Muscle layer of duodenum (tissue), 2 donors: ENCODE results near the gene NUDT3.
"Not testable (repeated sequence)": the region's sequence is repeated elsewhere in the genome, so short reads cannot be mapped to it uniquely, and the experiment has no call there.

ENCODE experiments used
- H3K27ac ChIP-seq: one replicate; pipeline ENCODE4 v1.7.0; 2013; ENCODE audit warnings: mild to moderate bottlenecking, low read length
- H3K27me3 ChIP-seq: one replicate; pipeline ENCODE4 v1.7.0; 2013; ENCODE audit warnings: low read depth, mild to moderate bottlenecking, control low read depth, low read length
- H3K36me3 ChIP-seq, 2 donors: one replicate each; pipeline ENCODE4 v1.7.0; 2013; ENCODE audit warnings: low read length in 2 of 2, control low read depth in 1 of 2, mild to moderate bottlenecking in 1 of 2; ENCODE audit not compliant: insufficient read depth in 2 of 2, control insufficient read depth in 1 of 2
- H3K4me1 ChIP-seq, 2 donors: one replicate each; pipeline ENCODE4 v1.7.0; 2013; ENCODE audit warnings: low read length in 2 of 2, mild to moderate bottlenecking in 2 of 2, control low read depth in 1 of 2, moderate library complexity in 1 of 2; ENCODE audit not compliant: insufficient read depth in 2 of 2, control insufficient read depth in 1 of 2
- H3K4me3 ChIP-seq, 2 donors: one replicate each; pipeline ENCODE4 v1.7.0; 2013; ENCODE audit warnings: low read length in 2 of 2, low read depth in 1 of 2, mild to moderate bottlenecking in 1 of 2
- H3K9me3 ChIP-seq, 2 donors: one replicate each; pipeline ENCODE4 v1.7.0; 2013; ENCODE audit warnings: low read length in 2 of 2, control low read depth in 1 of 2, mild to moderate bottlenecking in 1 of 2; ENCODE audit not compliant: control insufficient read depth in 1 of 2
- donor health status: healthy.

Gene NUDT3

GRCh38 chr6:34381081-34381480, 11.4 kb downstream of the NUDT3 start:
- Histone ChIP-seq H3K27ac (no peak overlapping the region), H3K9me3 (no peaks in the 10 kb centered on the region), H3K27me3 (no peaks in the 10 kb centered on the region), H3K4me3 (no peak overlapping the region), H3K4me1 (peaks cover 0 to 25% of the 10 kb centered on the region in 2 donors), H3K36me3 (no peaks in the 10 kb centered on the region)

- H3K27ac ChIP-seq = no peak overlapping the region
- no peaks in the 10 kb centered on the region for H3K27me3 ChIP-seq
- H3K4me1 ChIP-seq = peaks cover 0 to 14% of the 10 kb centered on the region in 2 donors
- H3K4me3 ChIP-seq = no peak overlapping the region
- H3K36me3 ChIP-seq = no peaks in the 10 kb centered on the region
- no peaks in the 10 kb centered on the region for H3K9me3 ChIP-seq
Measured at GRCh38 chr6:34378470-34378869, 14.0 kb downstream of the NUDT3 start.

- Histone ChIP-seq H3K27ac (no peak overlapping the region), H3K4me3 (no peak overlapping the region), H3K4me1 (peaks cover 0 to 10% of the 10 kb centered on the region in 2 donors), H3K9me3 (no peaks in the 10 kb centered on the region), H3K27me3 (no peaks in the 10 kb centered on the region), H3K36me3 (no peaks in the 10 kb centered on the region)
Measured at GRCh38 chr6:34377984-34378383, 14.5 kb downstream of the NUDT3 start.

- not testable (repeated sequence) for H3K36me3 ChIP-seq, H3K9me3 ChIP-seq, H3K27me3 ChIP-seq, H3K27ac ChIP-seq, H3K4me3 ChIP-seq, H3K4me1 ChIP-seq
Measured at GRCh38 chr6:34377571-34377970, 14.9 kb downstream of the NUDT3 start.

- Histone ChIP-seq H3K36me3 (no peaks in the 10 kb centered on the region), H3K9me3 (no peaks in the 10 kb centered on the region), H3K4me3 (no peak overlapping the region), H3K4me1 (peaks cover 0 to 6% of the 10 kb centered on the region in 2 donors), H3K27me3 (no peaks in the 10 kb centered on the region), H3K27ac (no peak overlapping the region)
Measured at GRCh38 chr6:34375833-34376232, 16.6 kb downstream of the NUDT3 start.

GRCh38 chr6:34374508-34374907, 18.0 kb downstream of the NUDT3 start:
- H3K4me1 ChIP-seq = peaks cover 0 to 6% of the 10 kb centered on the region in 2 donors
- H3K36me3 ChIP-seq = no peaks in the 10 kb centered on the region
- no peak overlapping the region for H3K27ac ChIP-seq
- no peaks in the 10 kb centered on the region for H3K27me3 ChIP-seq
- H3K4me3 ChIP-seq = no peak overlapping the region
- H3K9me3 ChIP-seq = no peaks in the 10 kb centered on the region

- no peak overlapping the region for H3K4me3 ChIP-seq
Measured at GRCh38 chr6:34374069-34374468, 18.4 kb downstream of the NUDT3 start.

GRCh38 chr6:34373511-34373910, 19.0 kb downstream of the NUDT3 start:
- Histone ChIP-seq H3K27ac (no peak overlapping the region), H3K4me1 (peaks cover 0 to 6% of the 10 kb centered on the region in 2 donors), H3K4me3 (no peak overlapping the region), H3K9me3 (no peaks in the 10 kb centered on the region), H3K36me3 (no peaks in the 10 kb centered on the region), H3K27me3 (no peaks in the 10 kb centered on the region)

More at GRCh38 chr6:34374069-34374468, 18.4 kb downstream of the NUDT3 start:
- Histone ChIP-seq H3K4me1 (peaks cover 0 to 6% of the 10 kb centered on the region in 2 donors), H3K27me3 (no peaks in the 10 kb centered on the region), H3K27ac (no peak overlapping the region), H3K9me3 (no peaks in the 10 kb centered on the region), H3K36me3 (no peaks in the 10 kb centered on the region)

- H3K36me3 ChIP-seq, H3K27me3 ChIP-seq, H3K27ac ChIP-seq, H3K4me1 ChIP-seq, H3K4me3 ChIP-seq, H3K9me3 ChIP-seq: not testable (repeated sequence)
Measured at GRCh38 chr6:34371865-34372264, 20.6 kb downstream of the NUDT3 start.

GRCh38 chr6:34370361-34370760, 22.1 kb downstream of the NUDT3 start:
- no peak overlapping the region for H3K4me3 ChIP-seq
- no peaks in the 10 kb centered on the region for H3K27me3 ChIP-seq
- no peak overlapping the region for H3K27ac ChIP-seq
- H3K36me3 ChIP-seq = no peaks in the 10 kb centered on the region
- peaks cover 0 to 6% of the 10 kb centered on the region in 2 donors for H3K4me1 ChIP-seq
- no peaks in the 10 kb centered on the region for H3K9me3 ChIP-seq

- Histone ChIP-seq H3K4me1 (no peaks in the 10 kb centered on the region), H3K4me3 (no peak overlapping the region), H3K9me3 (no peaks in the 10 kb centered on the region), H3K27me3 (no peaks in the 10 kb centered on the region), H3K36me3 (no peaks in the 10 kb centered on the region), H3K27ac (no peak overlapping the region)
Measured at GRCh38 chr6:34369385-34369784, 23.1 kb downstream of the NUDT3 start.

- no peaks in the 10 kb centered on the region for H3K27me3 ChIP-seq
- H3K9me3 ChIP-seq = no peaks in the 10 kb centered on the region
- no peak overlapping the region for H3K27ac ChIP-seq
- no peak overlapping the region for H3K4me3 ChIP-seq
- peaks cover 8 to 10% of the 10 kb centered on the region in 2 donors for H3K4me1 ChIP-seq
- no peaks in the 10 kb centered on the region for H3K36me3 ChIP-seq
Measured at GRCh38 chr6:34366639-34366921, 25.9 kb downstream of the NUDT3 start.
